ENCODE results near the gene PRKN.

The PRKN gene

DNA sequence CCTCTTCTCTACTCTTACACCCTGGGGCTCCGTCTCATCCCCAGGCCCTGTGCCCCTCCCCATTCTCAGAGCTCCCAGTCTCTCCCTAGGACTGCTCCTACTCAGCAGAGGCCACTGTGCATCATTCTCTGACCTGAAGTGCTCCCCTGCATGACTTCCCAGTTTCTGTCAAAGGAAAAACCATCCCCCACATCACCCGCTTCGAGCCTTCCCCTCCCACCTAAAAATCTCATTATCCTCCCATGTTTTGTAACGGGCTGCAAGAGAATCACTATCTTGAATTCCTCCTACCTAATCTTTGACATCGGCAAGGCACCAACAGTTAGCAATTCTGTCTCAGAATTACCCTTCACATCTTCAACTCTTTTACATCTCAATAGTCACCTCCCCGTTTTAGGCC is 463.0 kb downstream of the PRKN start:
- TF ChIP-seq, protein P1, sequence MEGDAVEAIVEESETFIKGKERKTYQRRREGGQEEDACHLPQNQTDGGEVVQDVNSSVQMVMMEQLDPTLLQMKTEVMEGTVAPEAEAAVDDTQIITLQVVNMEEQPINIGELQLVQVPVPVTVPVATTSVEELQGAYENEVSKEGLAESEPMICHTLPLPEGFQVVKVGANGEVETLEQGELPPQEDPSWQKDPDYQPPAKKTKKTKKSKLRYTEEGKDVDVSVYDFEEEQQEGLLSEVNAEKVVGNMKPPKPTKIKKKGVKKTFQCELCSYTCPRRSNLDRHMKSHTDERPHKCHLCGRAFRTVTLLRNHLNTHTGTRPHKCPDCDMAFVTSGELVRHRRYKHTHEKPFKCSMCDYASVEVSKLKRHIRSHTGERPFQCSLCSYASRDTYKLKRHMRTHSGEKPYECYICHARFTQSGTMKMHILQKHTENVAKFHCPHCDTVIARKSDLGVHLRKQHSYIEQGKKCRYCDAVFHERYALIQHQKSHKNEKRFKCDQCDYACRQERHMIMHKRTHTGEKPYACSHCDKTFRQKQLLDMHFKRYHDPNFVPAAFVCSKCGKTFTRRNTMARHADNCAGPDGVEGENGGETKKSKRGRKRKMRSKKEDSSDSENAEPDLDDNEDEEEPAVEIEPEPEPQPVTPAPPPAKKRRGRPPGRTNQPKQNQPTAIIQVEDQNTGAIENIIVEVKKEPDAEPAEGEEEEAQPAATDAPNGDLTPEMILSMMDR (IDR thresholded peaks at IDR 0.05; ENCODE audit: insufficient read depth, low read depth, low read length, missing control alignments) = no peak
- no peak overlapping the region for H3K4me3 ChIP-seq (ENCODE audit: low read length)
- no peak for DNase-seq (ENCODE audit: low read depth)

DNA sequence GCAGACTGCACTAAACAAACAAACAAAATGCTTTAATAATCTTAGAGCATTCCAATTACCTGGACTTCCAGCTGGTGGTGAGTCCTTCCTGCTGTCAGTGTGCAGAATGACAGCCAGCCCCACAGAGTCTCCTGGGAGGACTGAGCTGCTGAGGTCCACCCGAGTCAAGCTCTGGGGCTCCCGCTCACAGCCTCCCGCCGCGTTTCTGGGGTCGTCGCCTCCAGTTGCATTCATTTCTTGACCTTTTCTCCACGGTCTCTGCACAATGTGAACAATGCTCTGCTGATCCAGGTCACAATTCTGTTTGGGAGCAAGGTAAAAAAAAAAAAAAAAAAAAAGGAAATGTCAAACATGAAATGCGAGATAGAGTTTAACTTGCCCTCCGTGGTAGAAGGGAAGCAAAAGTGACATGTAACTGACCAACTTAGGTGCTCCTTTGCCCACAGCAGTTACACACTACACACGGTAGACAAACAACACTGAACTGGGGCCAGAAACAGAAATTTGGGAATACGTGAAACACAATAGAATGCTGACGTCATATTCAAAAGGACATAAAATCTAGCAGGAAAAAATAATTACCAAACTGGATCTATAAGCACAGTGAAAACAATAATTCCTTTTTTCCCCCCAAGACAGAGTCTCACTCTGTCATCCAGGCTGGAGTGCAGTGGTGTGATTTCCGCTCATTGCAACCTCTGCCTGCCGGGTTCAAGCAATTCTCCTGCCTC is 464.9 kb downstream of the PRKN start:
- no peak for DNase-seq (ENCODE audit: low read depth)
- TF ChIP-seq, protein P1 (IDR thresholded peaks at IDR 0.05; ENCODE audit: insufficient read depth, low read depth, low read length, missing control alignments) = no peak
- H3K4me3 ChIP-seq (ENCODE audit: low read length) = no peak overlapping the region

DNA sequence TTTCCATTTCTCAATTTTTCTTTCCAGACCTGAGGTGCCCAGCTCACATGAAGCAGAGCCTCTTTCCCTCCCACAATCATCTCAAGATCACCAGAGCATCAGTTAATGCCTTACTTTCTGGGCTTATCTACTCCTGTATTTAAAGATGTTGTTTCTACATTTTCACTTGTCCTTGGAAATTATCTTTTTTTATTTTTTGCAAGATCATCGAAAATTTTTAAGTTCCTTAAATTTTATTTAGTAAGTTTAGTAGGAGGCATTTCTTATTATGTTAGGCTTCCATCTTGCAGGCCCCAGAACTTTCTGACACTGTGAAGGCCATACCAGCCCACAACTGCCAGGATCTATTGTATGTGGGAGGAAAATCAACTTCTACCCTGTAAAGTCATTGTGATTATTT is 466.0 kb downstream of the PRKN start:
- TF ChIP-seq, protein P1 (IDR thresholded peaks at IDR 0.05; ENCODE audit: insufficient read depth, low read depth, low read length, missing control alignments) = no peak
- DNase-seq (ENCODE audit: low read depth) = no peak
- H3K4me3 ChIP-seq (ENCODE audit: low read length) = no peak overlapping the region

DNA sequence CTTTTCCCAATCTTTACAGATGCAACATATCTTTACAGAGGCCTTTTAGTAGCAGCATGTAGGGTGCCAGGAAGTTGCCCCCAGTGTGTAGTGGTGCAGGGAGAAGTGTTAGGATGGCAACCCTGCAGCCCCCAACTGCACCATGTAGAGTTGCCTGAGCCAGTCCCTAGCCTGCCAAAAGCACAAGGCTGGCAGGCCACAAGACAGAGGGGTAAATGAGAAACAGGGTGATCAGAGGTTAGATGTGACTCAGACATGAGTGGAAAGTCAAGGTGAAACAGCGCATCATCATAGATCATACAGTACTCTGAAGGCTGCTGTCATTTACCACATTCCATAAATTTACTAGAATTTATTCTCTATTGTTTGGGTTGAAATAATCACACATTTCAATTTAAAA is 467.5 kb downstream of the PRKN start:
- TF ChIP-seq, protein P1 (IDR thresholded peaks at IDR 0.05; ENCODE audit: insufficient read depth, low read depth, low read length, missing control alignments) = no peak
- no peak overlapping the region for H3K4me3 ChIP-seq (ENCODE audit: low read length)
- DNase-seq (ENCODE audit: low read depth) = no peak

DNA sequence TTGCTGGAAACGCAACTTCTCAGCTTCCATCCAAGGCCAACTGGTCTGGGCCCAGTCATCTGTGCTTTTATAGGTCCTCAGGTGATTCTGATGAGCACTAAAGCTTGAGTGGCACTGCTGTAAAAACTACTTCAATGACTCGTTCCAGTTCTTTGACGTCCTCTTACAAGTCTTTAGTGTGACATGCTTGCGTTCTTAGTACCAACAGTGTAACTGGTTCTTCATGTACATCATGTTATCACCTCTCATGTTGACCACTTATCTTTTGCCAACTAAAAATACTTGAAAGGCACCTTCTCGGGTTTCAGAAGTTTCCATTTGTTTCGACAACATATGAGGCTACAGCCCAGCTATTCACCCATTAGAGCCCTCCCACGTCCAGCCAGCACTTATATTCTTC is 468.9 kb downstream of the PRKN start:
- TF ChIP-seq, protein P1 (IDR thresholded peaks at IDR 0.05; ENCODE audit: insufficient read depth, low read depth, low read length, missing control alignments) = no peak
- DNase-seq (ENCODE audit: low read depth) = no peak

DNA sequence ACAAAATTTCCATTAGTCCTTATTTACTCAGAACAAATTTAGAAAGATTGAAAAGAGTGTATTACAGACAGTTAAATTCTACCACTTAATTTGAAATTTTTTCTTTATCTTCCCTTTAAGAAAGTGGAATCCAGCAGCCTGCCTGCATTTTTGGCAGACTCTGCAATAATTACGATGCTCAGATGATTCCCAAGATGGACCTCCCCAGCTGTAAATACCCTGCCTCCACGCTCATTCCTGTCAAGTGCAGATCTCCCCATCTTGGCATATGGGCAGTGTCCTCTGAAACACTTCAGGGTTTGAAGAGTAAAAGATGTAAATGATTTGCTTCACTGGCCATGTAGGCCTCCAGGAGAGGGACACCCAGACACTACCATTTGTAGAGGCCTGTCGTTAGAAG is 471.2 kb downstream of the PRKN start:
- DNase-seq (ENCODE audit: low read depth) = no peak
- H3K4me3 ChIP-seq (ENCODE audit: low read length) = no peak overlapping the region

More for the DNA sequence above, 468.9 kb downstream of the PRKN start:
- no peak overlapping the region for H3K4me3 ChIP-seq (ENCODE audit: low read length)

More for the DNA sequence above, 471.2 kb downstream of the PRKN start:
- TF ChIP-seq, protein P1 (IDR thresholded peaks at IDR 0.05; ENCODE audit: insufficient read depth, low read depth, low read length, missing control alignments) = no peak

Data from epithelial cell of esophagus (primary cell).